Breast epithelium (tissue), 3 donors: ENCODE data around the gene GRK7.

Experiments used
- CTCF ChIP-seq, 3 donors: fragments of 450-650 bp; IDR thresholded peaks; one replicate each; pipeline ENCODE4 v1.5.1; 2016 to 2017; ENCODE audit warnings: antibody characterized with exemption in 3 of 3, mild to moderate bottlenecking in 3 of 3, moderate library complexity in 3 of 3
- POLR2A ChIP-seq: fragments of 450-650 bp; IDR thresholded peaks from one replicate; pipeline ENCODE4 v1.6.1; 2016; ENCODE audit warnings: antibody characterized with exemption, mild to moderate bottlenecking, moderate library complexity
- POLR2AphosphoS5 ChIP-seq, 3 donors: sonication (generic); formaldehyde crosslinking; IDR thresholded peaks; one replicate each; pipeline ENCODE4 v1.6.1; 2017; ENCODE audit warnings: antibody characterized with exemption in 3 of 3

- no peak for TF ChIP-seq CTCF (IDR thresholded peaks at IDR 0.05)
- no peak for TF ChIP-seq POLR2AphosphoS5 (IDR thresholded peaks at IDR 0.05)
- no peak for TF ChIP-seq POLR2A
These were observed 32.1 kb downstream of the GRK7 start for GRCh38 chr3:141795276-141795675.
